ENCODE data around the gene MPC1.

MPC1 gene

GRCh38 chr6:166382933-166383801, at the start of gene MPC1:
MPC1 (minus strand) TSS chr6:166382940; CDS start chr6:166382876, 64 bp downstream.
- DNase-seq = peak; percentile 90

GRCh38 chr6:166430269-166430668, 47.5 kb upstream of the MPC1 start:
- DNase-seq = no peak

GRCh38 chr6:166424431-166424830, 41.7 kb upstream of the MPC1 start:
- no peak for DNase-seq

- no peak for DNase-seq
Measured at GRCh38 chr6:166423781-166424180, 41.0 kb upstream of the MPC1 start.

DNA sequence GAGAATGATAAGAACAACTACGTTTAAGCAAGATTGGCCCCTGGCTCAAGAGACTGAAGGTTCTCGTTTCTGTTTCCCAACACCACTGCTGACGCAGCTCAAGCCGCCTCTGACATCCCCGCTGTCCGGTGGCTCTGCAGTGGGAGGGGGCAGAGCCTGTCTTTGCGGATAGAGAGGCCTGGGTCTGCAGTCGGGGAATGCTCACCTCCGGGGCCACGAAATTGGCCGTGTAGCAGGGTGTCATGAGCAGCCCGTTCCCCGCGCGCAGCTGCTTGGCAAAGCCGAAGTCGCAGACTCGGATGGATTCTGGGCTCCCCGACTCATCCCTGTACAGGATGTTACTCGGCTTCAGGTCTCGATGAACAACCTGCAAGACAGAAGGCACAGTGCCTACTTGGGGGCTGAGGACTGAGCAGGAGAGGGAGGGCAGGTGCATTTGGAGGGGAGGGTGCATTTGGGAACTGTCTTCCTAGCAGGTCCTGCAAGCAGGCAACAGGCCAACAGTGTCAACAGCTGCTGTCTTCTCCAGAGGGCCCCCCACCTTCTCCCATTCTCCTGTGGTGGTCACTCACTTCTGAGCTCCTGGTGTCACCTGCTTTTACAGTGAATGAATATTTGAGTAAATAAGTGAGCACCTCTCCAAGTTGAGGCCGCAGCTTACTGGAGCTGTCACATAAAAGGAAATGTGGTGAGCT, 40.5 kb upstream of the MPC1 start:
- no peak for DNase-seq

- DNase-seq = no peak
Measured at GRCh38 chr6:166422201-166422940, 39.6 kb upstream of the MPC1 start.

GRCh38 chr6:166420351-166420750, 37.6 kb upstream of the MPC1 start:
- no peak for DNase-seq

- DNase-seq = no peak
Measured at GRCh38 chr6:166419717-166420116, 37.0 kb upstream of the MPC1 start.

DNA sequence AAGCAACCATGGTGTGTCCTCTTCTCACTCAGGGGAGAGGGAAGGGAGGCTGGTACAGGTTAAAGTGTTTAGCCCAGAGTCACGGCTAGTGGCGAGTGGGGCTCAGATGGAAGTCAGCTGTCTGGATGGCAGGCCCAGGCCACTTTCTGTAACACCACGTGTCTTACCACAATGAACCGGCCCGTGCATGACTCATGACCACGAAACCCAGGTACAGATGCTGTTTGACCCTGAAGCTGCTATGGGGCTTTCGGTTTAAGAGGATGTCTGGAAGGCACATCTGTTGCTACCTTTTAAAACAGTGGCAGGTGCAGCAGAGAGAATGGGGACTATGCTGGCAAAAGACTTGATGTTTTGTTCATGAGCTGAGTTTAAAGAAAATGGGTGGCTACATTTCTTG, 36.5 kb upstream of the MPC1 start:
- peak; percentile 72 for DNase-seq

GRCh38 chr6:166418691-166419143, 36.0 kb upstream of the MPC1 start:
- DNase-seq = peak; percentile 21

DNA sequence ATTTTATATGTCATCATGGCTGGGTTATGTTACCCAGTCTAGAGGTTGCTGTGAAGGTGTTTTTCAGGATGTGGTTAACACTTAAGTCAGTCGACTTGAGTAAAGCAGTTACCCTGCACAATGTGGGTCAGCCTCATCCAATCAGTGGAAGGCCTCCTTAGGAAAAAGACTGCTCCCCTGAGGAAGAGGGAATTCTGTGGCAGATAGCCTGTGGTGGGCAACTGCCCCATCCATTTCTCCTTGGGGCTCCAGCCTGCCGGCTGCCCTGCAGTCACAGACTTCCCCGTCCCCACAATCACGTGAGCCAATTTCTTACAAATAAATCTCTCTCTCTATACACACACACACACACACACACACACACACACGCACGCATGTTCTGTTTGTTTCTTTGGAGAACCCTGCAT, 34.5 kb upstream of the MPC1 start:
- DNase-seq = peak; percentile 69

DNA sequence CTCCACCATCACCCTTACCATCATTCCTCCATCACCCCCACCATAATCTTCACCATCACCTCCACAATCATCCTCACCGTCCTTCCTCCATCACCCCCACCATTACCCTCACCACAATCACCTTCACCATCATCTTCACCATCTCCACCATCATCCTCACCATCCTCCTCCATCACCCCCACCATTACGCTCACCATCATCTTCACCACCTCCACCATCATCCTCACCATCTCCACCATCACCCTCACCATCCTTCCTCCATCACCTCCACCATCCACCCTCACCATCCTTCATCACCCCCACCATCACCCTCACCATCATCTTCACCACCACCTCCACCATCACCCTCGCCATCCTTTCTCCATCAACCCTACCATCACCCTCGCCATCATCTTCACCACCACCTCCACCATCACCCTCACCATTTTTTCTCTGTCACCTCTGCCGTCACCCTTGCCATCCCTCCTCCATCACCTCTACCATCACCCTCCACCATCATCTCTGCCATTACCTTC, 33.1 kb upstream of the MPC1 start:
- DNase-seq = no peak

DNA sequence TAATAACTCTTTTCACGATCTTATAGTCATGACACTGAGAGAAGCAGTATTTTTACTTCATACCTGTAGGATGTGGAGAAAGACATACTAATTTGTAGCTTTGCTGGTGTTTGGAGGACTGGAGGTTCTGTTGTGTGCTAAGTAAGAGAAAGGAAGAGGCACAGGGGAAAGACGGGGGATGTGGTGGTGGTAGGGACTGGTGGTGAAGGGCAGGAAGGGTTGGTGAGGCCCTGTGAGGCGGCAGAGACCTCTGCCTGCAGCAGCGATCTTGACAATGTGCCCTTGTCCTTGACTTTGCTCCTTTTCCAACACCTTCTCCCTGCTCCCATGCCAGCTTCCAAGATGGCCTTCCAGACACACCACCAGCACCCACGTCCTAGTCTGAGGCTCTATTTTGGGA, 32.6 kb upstream of the MPC1 start:
- peak; percentile 59 for DNase-seq

- no peak for DNase-seq
Measured at GRCh38 chr6:166413491-166413951, 30.8 kb upstream of the MPC1 start.

DNA sequence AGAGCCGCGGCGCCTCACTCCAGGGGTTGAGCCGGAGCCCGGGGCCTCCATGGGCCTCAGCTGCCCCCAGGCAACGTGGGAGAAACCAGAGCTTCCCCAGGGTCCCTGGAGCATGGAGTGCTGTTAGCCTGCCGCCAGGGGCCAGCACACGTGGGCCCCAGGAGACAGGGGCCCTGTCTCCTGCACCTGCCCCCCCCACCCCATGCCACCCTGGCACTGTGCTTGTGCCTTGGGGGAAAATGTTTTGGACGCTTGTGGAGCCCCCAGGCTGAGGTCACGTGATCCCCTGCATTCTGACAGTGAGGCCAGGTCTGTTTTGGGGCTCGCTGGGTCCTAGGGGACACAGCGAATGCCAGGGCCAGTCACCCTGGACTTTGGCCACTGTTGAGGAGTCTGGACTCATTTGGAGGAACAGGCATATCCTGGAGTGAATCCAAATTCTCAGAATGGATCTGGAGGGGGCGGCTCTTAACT, 30.2 kb upstream of the MPC1 start:
- DNase-seq = no peak

DNA sequence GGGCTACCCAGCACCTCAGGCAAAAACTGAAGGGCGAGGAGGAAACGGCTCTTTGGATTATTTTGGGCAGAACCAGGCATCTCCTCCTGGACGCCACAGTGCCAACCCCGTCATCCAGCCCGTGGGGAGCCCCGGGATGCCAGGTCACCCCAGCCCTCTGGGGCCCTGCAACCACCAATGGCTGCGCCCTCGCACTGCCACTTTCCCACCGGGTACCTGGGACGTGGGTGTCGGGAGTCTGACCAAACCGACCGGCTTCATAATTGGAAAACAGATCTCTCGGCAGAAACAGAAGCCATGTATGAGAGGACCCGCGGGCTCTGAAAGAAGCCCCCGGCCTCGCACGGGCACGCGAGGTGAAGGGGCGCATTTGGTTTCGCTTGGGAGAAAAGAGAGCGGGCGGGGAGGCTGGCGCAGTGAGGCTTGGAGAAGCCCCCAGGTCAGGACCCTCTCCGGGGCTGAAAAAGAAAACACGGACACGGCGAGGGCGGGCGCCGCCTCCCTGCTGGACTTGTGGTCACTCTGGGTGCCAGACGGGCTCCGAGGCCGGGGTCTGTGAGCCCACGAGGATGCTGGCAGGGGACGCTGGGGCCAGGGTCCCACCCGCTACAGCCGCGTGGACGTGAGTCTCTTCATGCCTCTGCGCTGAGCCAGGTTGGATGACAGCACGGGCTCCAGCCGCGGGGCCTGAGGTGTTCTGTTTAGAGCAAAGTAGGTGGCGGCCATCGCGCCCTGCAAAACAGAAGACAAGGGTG, 29.6 kb upstream of the MPC1 start:
- no peak for DNase-seq

GRCh38 chr6:166411721-166412151, 29.0 kb upstream of the MPC1 start:
- DNase-seq = peak; percentile 53

DNA sequence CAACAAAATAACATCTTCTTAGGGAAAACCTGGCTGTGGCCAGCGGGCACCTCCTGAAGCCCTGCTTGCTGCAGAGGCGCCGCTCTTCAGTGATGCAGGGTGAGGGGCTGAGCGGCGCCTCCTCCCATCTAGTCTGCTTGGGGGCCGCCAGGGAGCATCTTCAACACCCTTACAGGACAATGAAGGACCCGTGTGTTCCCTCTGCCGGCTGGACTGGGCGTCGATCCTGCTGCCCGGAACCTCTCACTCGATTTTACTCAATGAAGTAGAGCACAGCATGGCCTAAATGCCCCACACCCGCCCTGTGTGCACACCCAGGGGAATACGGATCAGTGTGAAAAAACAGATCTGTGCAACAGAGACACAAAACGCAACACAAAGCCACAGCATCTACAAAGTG, 28.5 kb upstream of the MPC1 start:
- DNase-seq = peak; percentile 19

DNA sequence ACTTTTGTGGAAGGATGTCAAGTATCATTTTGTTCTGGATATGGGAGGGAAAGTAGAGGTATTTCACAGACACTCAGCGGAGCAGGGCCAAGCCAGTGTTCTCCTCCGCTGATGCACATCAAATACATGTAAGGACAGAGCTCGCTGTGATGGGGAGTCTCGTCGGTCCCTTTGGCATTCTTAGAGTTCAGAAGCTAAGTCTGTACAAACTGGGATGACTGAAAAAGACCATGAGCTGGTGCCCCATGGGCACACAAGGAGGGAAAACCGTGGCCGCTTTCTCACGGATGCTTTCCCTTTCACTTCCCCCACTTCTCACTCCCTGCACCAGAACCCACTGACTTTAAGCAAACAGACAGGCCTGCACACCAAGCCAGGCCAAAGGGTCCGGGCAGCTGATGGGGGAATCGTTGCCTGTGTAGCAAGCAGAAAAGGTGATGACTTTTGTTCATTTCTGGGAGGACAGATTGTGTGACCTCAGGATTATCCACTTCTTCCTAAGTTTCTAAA, 27.7 kb upstream of the MPC1 start:
- no peak for DNase-seq

GRCh38 chr6:166408936-166409755, 26.4 kb upstream of the MPC1 start:
- DNase-seq = no peak

- no peak for DNase-seq
Measured at GRCh38 chr6:166406197-166406596, 23.5 kb upstream of the MPC1 start.

All from activated gamma-delta T cell treated with Interleukin-2 at 50 U/mL for 16 hours (primary cell).